ENCODE data around the gene PTTG1.

GRCh38 chr5:160423099-160423498, 1.4 kb downstream of the PTTG1 start:
- TF ChIP-seq CTCF (IDR thresholded peaks at IDR 0.05) (no peak), POLR2A (IDR thresholded peaks at IDR 0.05) (no peak)
